ENCODE results near the gene SLC51A. TPM values are rescaled to one million over a fixed set of nuclear protein-coding genes. Genes with fewer than 3 reads are reported as not detected.
"Not testable (repeated sequence)": the region's sequence is repeated elsewhere in the genome, so short reads cannot be mapped to it uniquely, and the experiment has no call there.

SLC51A gene
- under 1 TPM in 1 of 4 donors, not detected in 3; 0.48 TPM for total RNA-seq

- Histone ChIP-seq H3K27me3 (no peaks in the 10 kb centered on the region), H3K27ac (no peak within 1 kb of the TSS), H3K4me1 (no peaks in the 10 kb centered on the region), H3K9me3 (no peaks in the 10 kb centered on the region), H3K36me3 (no peaks in the 10 kb centered on the region), H3K4me3 (no peak within 1 kb of the TSS)
- intact Hi-C loops (cut with DNase I; ENCODE audit: low total_unique reads), result no loop called here
- DNase-seq, result no peak
- no peak for TF ChIP-seq CTCF (IDR thresholded peaks at IDR 0.05)
- TF ChIP-seq POLR2A (IDR thresholded peaks at IDR 0.05), result no peak
These were observed at the start of gene SLC51A for GRCh38 chr3:196216089-196216564. Gene SLC51A, plus strand, starts transcription at chr3:196216534. Its CDS starts 179 bp downstream, at chr3:196216713.

GRCh38 chr3:196166741-196167140, 49.6 kb upstream of the SLC51A start:
- Histone ChIP-seq H3K27ac (no peak overlapping the region), H3K4me1 (no peaks in the 10 kb centered on the region), H3K4me3 (no peak overlapping the region), H3K36me3 (no peaks in the 10 kb centered on the region), H3K27me3 (no peaks in the 10 kb centered on the region), H3K9me3 (no peaks in the 10 kb centered on the region)
- TF ChIP-seq POLR2A (IDR thresholded peaks at IDR 0.05) (no peak), CTCF (IDR thresholded peaks at IDR 0.05) (no peak)
- intact Hi-C loops (cut with DNase I; ENCODE audit: low total_unique reads), result no loop called here
- no peak for DNase-seq

DNA sequence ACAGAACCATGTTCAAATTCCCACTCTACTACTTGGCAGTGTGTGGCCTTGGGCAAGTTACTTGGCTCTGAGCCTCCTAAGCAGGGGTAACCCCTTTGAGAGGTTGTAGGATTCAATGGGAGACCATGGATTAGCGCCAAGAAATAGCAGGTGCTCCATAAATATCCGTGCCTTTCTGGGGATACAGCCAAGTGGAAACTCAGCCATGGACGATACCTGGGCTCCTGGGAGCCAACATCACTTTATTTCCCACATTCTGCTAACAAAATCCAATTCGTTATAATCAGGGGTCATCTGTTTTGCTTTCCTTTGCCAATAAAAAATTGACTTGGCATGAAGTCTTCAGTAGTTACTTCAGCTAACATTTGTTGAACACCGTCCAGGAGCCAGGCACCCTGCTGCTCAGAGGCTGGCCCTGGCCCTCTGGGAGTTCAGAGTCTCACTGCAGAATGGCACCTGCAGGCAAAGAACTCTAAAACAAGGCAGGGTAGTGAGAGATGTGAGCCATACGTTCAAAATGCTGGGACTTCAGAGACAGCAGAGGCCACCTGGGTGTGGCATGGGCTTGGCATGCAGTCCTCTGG, 47.4 kb upstream of the SLC51A start:
- Histone ChIP-seq H3K27me3 (no peaks in the 10 kb centered on the region), H3K27ac (no peak overlapping the region), H3K36me3 (no peaks in the 10 kb centered on the region), H3K9me3 (no peaks in the 10 kb centered on the region), H3K4me1 (no peaks in the 10 kb centered on the region), H3K4me3 (no peak overlapping the region)
- no peak for DNase-seq
- intact Hi-C loops (cut with DNase I; ENCODE audit: low total_unique reads), result no loop called here
- TF ChIP-seq CTCF (IDR thresholded peaks at IDR 0.05) (no peak), POLR2A (IDR thresholded peaks at IDR 0.05) (no peak)

GRCh38 chr3:196169836-196170240, 46.5 kb upstream of the SLC51A start:
- Histone ChIP-seq H3K27me3 (no peaks in the 10 kb centered on the region), H3K9me3 (no peaks in the 10 kb centered on the region), H3K4me3 (no peak overlapping the region), H3K36me3 (no peaks in the 10 kb centered on the region), H3K27ac (no peak overlapping the region), H3K4me1 (no peaks in the 10 kb centered on the region)
- no peak for DNase-seq
- TF ChIP-seq POLR2A (IDR thresholded peaks at IDR 0.05), result no peak
- no peak for TF ChIP-seq CTCF (IDR thresholded peaks at IDR 0.05)
- intact Hi-C loops (cut with DNase I; ENCODE audit: low total_unique reads), result no loop called here

- H3K27ac ChIP-seq; H3K9me3 ChIP-seq; H3K4me1 ChIP-seq; DNase-seq; H3K36me3 ChIP-seq; H3K4me3 ChIP-seq; intact Hi-C loops (cut with DNase I; ENCODE audit: low total_unique reads); H3K27me3 ChIP-seq: not testable (repeated sequence)
These were observed 46.0 kb upstream of the SLC51A start for GRCh38 chr3:196170296-196170695.

- DNase-seq, result no peak
- TF ChIP-seq POLR2A (IDR thresholded peaks at IDR 0.05) (no peak), CTCF (IDR thresholded peaks at IDR 0.05) (no peak)
- no peaks in the 10 kb centered on the region for H3K4me1 ChIP-seq
- H3K36me3 ChIP-seq, result no peaks in the 10 kb centered on the region
- H3K27ac ChIP-seq, result no peak overlapping the region
- intact Hi-C loops (cut with DNase I; ENCODE audit: low total_unique reads), result no loop called here
- no peaks in the 10 kb centered on the region for H3K9me3 ChIP-seq
- H3K4me3 ChIP-seq, result no peak overlapping the region
- H3K27me3 ChIP-seq, result no peaks in the 10 kb centered on the region
These were observed 41.7 kb upstream of the SLC51A start for GRCh38 chr3:196174652-196175051.

Measured in uterus (tissue), 4 donors.